H54 (cell line): ENCODE measurements around the gene SLC22A17.

ENCODE experiments used
- DNase-seq: peaks from one replicate; pipeline ENCODE4 v3.0.0; 2011; ENCODE audit warnings: low spot score, mixed read lengths; ENCODE audit not compliant: insufficient read length
- FAIRE-seq: peaks from 3 replicates; lab custom pipeline; 2011; peaks lifted over from hg19 to GRCh38; lab: Jason Lieb, UNC
- POLR2A ChIP-seq: IDR thresholded peaks from 2 replicates; pipeline ENCODE4 v1.6.1; 2011; ENCODE audit warnings: low read depth, mild to moderate bottlenecking, low read length

The SLC22A17 gene

GRCh38 chr14:23323838-23324454 is 28.7 kb downstream of the SLC22A17 start:
- no peak for TF ChIP-seq POLR2A
- FAIRE-seq: no peak

DNA sequence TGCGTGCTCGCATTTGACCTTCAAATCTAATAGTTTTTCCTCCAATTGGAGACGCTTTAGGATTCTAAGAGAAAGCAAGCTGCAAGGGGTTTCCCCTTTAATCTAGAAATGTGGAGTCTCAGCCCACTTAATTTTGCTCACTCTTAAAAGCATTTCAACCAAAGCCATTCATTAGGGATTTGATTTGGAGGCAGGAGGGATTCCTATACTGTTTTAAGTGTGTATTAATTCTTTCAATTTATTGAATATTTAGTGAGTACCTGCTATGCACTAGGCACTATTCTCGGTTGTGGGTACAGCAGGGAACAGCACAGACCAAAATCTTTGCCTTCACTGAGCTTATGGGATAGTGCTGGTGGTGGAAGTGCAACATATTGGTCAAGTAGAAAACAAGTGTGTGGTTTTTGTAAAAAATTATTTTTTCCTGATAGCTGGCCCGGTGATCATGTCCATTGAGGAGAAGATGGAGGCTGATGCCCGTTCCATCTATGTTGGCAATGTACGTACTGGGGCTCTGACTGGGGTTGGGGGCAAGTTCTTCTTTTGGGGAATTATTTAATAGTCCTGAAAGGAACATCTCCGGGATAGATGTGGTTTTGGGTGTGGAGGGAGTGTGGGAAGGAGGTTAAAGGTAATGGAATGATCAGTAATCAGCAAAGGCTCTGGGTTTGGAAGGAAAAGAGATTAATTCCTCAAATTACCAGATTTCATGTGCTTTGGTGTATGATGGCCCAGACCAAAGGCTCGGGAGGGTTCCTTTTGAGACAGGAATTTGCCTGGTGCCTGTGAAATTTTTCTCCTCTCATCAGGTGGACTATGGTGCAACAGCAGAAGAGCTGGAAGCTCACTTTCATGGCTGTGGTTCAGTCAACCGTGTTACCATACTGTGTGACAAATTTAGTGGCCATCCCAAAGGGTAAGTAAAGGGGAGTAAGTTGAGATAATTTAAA is 29.8 kb downstream of the SLC22A17 start:
- no peak for TF ChIP-seq POLR2A
- DNase-seq (no peak), FAIRE-seq (no peak)

More at GRCh38 chr14:23323838-23324454, 28.7 kb downstream of the SLC22A17 start:
- DNase-seq: no peak

DNA sequence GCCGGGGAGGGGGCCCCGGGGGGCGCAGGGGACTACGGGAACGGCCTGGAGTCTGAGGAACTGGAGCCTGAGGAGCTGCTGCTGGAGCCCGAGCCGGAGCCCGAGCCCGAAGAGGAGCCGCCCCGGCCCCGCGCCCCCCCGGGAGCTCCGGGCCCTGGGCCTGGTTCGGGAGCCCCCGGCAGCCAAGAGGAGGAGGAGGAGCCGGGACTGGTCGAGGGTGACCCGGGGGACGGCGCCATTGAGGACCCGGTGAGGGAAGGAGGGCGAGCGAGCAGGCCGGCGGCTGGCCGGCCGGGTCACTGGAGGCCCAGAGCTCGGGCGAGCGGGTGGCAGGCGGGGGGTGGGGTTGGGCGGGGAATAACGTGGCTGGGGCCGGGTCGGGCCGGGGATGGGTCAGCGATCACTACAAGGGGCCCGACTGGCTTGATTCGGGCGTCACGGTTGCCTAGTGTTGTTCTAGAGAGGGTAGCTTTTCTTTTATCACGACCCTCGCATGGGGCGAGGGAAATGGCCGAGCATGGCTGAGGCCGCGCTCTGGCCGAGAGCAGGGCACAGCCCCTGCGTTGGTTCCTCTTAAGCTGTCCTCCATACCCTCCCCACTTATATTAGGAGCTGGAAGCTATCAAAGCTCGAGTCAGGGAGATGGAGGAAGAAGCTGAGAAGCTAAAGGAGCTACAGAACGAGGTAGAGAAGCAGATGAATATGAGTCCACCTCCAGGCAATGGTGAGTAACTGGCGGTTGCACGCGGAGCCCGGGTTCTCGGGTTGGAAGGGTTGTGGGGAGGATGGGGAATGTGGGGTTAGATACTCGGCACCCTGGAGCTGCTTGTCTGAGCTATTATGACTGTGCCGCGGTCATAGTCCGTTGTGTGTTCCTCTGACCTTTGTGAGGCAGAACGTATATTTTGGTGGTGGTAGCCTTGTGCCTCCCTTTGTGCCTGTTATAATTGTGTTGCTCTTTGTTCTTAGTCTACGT is 30.8 kb downstream of the SLC22A17 start:
- no peak for FAIRE-seq
- TF ChIP-seq POLR2A: no peak
- DNase-seq: peak; percentile 28

- DNase-seq (peak; percentile 82), FAIRE-seq (peak; percentile 97)
- TF ChIP-seq POLR2A: no peak
These were observed 31.8 kb downstream of the SLC22A17 start, which contains the start of gene PABPN1 for GRCh38 chr14:23320584-23321571. PABPN1 (plus strand) TSS chr14:23321457; CDS start chr14:23321470, 13 bp downstream.

DNA sequence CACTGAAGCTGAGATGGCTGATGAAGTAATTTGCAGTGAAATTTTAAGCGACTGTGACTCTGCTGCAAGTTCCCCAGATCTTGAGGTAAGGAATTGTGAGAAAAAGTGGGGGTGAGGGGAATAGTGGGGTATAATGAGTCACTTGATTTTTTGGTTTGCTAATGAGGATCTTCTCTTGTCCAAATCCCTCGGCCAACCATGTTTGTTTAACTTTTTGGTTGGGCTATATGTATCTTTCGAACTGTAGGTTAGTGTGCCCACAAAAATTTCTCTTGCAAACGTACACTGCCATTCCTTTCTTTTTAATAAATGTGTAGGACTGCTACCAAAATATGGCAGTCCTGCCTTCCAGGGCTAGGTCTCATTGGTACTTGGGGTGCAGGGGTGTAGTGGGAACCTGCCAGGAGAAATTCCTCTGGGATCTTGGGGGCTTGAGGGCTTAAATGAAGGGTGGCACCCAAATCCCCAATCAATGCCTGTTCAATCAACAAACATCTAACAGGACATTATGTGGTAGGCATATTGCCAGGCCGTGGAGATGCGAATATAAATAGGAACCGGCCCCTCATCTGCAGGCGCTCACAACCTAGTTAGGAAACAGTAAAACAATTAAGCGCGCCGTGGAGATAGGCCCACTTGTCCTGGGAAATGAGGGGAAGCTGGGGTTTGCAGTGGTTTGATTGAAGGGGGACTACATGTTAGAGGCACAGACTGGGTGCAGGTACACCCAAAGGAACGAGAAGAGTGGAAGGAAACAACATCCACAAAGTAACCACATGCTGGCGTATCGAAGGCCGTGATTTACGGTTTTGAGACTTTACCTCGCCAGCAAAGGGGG is 32.7 kb downstream of the SLC22A17 start:
- no peak for FAIRE-seq
- no peak for DNase-seq
- no peak for TF ChIP-seq POLR2A

DNA sequence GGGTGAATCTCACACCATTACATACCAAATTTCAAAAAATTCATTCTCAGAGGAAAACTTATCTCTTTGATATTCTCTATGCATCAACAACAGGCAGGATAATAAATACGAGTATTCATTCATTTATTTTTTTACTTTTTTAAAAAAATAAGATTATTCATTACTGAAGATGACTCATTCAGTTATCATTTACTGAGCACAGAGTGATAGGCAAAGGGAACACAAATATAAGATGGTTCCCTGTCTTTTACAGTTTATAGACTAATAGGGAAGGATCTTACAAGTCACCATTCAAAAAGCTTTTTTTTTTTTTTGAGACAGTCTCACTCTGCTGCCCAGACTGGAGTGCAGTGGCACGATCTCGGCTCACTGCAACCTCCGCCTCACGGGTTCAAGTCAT is 36.4 kb downstream of the SLC22A17 start:
- FAIRE-seq (no peak), DNase-seq (no peak)
- TF ChIP-seq POLR2A: no peak

DNA sequence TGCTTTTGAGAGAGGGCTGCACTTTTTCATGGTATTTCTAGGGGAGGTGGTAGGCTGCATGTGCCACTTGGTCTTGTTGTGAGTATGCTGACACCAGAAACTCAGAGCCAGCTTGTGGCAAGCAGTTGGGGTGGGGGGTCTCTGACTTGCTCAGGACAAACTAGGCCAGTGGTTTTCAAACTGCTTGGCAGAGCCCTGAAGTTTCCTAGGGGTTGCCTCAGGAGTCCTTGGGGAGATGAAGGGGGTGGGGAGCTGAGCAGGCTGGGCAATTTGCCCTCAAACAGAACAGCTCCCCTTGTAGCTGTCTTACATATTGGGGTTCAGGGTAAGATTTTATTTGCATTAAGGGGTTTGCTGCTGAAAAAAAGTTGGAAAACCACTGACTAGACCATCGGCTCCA is 42.1 kb downstream of the SLC22A17 start:
- FAIRE-seq (no peak), DNase-seq (no peak)
- no peak for TF ChIP-seq POLR2A

- TF ChIP-seq POLR2A: no peak
- FAIRE-seq (no peak), DNase-seq (no peak)
These were observed 43.8 kb downstream of the SLC22A17 start for GRCh38 chr14:23308721-23309445.

- FAIRE-seq: no peak
- TF ChIP-seq POLR2A: no peak
- no peak for DNase-seq
These were observed 44.7 kb downstream of the SLC22A17 start for GRCh38 chr14:23307687-23308644.

DNA sequence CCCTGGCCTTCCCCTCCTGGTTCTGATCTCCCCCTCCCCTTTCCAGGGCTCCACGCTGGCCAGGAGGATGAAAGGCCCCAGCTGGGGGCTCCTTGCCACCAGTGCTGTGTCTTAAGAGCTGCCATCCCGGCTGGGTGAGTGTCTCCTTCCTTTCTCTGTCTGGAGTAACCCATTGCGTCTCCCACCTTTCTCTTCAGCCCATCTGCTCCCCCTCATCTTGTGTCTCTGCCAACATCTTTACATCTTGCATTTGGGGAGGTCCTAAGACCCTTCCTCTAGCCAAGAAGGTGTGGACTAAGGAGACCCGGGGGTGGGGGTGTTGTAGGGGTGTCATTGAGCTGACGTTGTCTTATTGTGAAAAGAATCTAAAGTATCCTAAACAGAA is 45.5 kb downstream of the SLC22A17 start:
- TF ChIP-seq POLR2A: no peak
- FAIRE-seq: no peak
- no peak for DNase-seq
